ENCODE measurements around the gene CKAP2L.

DNA sequence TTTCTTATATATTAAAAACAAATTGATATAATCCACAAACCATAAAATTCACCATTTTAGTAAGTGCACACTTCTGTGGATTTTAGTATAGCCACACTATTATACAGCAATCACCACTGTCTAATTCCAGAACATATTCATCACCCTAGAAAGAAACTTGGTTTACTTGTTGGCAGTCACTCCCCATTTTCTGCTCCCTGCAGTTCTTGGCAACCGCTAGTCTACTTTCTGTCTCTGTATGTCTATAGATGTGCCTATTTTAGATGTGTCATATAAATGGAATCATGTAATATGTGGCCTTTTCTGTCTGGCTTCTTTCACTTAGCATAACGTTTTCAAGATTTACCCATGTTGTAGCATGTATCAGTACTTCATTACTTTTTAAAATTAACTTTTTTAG is 5.7 kb downstream of the CKAP2L start:
- TF ChIP-seq, protein P1, sequence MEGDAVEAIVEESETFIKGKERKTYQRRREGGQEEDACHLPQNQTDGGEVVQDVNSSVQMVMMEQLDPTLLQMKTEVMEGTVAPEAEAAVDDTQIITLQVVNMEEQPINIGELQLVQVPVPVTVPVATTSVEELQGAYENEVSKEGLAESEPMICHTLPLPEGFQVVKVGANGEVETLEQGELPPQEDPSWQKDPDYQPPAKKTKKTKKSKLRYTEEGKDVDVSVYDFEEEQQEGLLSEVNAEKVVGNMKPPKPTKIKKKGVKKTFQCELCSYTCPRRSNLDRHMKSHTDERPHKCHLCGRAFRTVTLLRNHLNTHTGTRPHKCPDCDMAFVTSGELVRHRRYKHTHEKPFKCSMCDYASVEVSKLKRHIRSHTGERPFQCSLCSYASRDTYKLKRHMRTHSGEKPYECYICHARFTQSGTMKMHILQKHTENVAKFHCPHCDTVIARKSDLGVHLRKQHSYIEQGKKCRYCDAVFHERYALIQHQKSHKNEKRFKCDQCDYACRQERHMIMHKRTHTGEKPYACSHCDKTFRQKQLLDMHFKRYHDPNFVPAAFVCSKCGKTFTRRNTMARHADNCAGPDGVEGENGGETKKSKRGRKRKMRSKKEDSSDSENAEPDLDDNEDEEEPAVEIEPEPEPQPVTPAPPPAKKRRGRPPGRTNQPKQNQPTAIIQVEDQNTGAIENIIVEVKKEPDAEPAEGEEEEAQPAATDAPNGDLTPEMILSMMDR (IDR thresholded peaks at IDR 0.05): no peak
- TF ChIP-seq EP300 (IDR thresholded peaks at IDR 0.05) (no peak), POLR2A (IDR thresholded peaks at IDR 0.05) (no peak)

Data from sigmoid colon (tissue), 4 donors.